B cell (primary cell): ENCODE results near the gene NR0B2.

Source experiments
- EZH2 ChIP-seq: IDR thresholded peaks from 2 replicates; pipeline ENCODE4 v1.6.1; 2012; ENCODE audit warnings: borderline replicate concordance, low read depth, mild to moderate bottlenecking, moderate library complexity, low read length; ENCODE audit not compliant: insufficient read depth, poor library complexity, severe bottlenecking
- TF ChIP-seq, protein P1 (sequence below): fragments of 200-600 bp; IDR thresholded peaks from one replicate; pipeline ENCODE4 v1.8.0; 2022; ENCODE audit warnings: antibody characterized with exemption, mild to moderate bottlenecking

DNA sequence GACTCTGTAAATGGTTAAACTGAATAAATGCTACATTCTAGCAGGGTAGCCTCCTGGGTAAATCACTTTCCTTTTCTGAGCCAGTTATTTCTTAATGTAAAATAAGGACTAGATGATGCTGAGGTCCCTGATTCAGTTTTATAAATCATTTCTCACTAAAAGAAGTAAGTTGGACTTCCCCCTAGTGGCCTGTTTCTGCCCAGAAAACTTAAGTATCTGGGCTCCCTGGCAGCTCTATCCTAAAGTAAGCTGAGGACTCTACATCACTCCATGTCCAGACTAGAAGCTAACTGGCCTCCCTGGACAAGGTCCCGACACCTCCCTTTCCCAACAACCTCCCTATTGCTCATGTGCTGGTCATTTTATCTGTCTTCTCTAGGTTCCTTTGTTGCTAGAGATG lies 26.6 kb downstream of the NR0B2 start:
- TF ChIP-seq EZH2 = no peak
- TF ChIP-seq, protein P1, sequence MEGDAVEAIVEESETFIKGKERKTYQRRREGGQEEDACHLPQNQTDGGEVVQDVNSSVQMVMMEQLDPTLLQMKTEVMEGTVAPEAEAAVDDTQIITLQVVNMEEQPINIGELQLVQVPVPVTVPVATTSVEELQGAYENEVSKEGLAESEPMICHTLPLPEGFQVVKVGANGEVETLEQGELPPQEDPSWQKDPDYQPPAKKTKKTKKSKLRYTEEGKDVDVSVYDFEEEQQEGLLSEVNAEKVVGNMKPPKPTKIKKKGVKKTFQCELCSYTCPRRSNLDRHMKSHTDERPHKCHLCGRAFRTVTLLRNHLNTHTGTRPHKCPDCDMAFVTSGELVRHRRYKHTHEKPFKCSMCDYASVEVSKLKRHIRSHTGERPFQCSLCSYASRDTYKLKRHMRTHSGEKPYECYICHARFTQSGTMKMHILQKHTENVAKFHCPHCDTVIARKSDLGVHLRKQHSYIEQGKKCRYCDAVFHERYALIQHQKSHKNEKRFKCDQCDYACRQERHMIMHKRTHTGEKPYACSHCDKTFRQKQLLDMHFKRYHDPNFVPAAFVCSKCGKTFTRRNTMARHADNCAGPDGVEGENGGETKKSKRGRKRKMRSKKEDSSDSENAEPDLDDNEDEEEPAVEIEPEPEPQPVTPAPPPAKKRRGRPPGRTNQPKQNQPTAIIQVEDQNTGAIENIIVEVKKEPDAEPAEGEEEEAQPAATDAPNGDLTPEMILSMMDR = peak; percentile 39
